ENCODE data around the gene OR52E2.
"Not testable (repeated sequence)": the region's sequence is repeated elsewhere in the genome, so short reads cannot be mapped to it uniquely, and the experiment has no call there.

OR52E2 gene

GRCh38 chr11:5065027-5065426, 5.6 kb upstream of the OR52E2 start:
- Histone ChIP-seq H3K27me3 (ENCODE audit: insufficient read depth, low read length) (no peaks in the 10 kb centered on the region), H3K9me3 (ENCODE audit: insufficient read depth, low read depth, low read length) (no peaks in the 10 kb centered on the region), H3K9ac (ENCODE audit: low read depth, low read length) (no peak overlapping the region), H3K4me1 (ENCODE audit: insufficient read depth, low read length) (no peaks in the 10 kb centered on the region), H3K36me3 (ENCODE audit: insufficient read depth, low read length) (no peaks in the 10 kb centered on the region), H3K4me3 (ENCODE audit: low read length) (no peak overlapping the region), H3K27ac (ENCODE audit: low read depth, low read length) (no peak overlapping the region)
- 84% methylated on average over 1 of the region's 1 CpG for WGBS

DNA sequence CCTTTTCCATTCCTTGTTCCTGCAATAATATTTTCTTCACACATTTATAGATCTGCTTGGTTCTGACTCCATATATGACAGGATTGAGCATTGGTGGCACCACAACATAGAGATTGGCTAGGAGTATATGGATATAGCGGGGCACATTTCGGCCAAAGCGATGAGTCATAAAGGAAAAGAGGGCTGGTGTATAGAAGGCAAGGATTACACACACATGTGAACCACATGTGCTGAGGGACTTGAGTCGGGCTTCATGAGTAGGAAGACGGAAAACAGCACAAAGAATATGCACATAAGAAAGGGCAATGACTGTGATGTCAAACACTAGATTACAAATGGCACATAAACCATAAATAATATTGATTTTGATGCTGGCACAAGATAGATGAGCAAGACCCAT, 748 bp downstream of the OR52E2 start:
- WGBS: 80% methylated on average over 2 of the region's 5 CpGs
- not testable (repeated sequence) for H3K4me1 ChIP-seq (ENCODE audit: insufficient read depth, low read length); H3K4me3 ChIP-seq (ENCODE audit: low read length); H3K36me3 ChIP-seq (ENCODE audit: insufficient read depth, low read length); H3K27me3 ChIP-seq (ENCODE audit: insufficient read depth, low read length); H3K27ac ChIP-seq (ENCODE audit: low read depth, low read length); H3K9ac ChIP-seq (ENCODE audit: low read depth, low read length); H3K9me3 ChIP-seq (ENCODE audit: insufficient read depth, low read depth, low read length)

GRCh38 chr11:5046754-5047330, 12.6 kb downstream of the OR52E2 start:
- Histone ChIP-seq H3K4me1 (ENCODE audit: insufficient read depth, low read length) (no peaks in the 10 kb centered on the region), H3K27me3 (ENCODE audit: insufficient read depth, low read length) (no peaks in the 10 kb centered on the region), H3K9ac (ENCODE audit: low read depth, low read length) (no peak overlapping the region), H3K36me3 (ENCODE audit: insufficient read depth, low read length) (no peaks in the 10 kb centered on the region), H3K4me3 (ENCODE audit: low read length) (no peak overlapping the region), H3K27ac (ENCODE audit: low read depth, low read length) (no peak overlapping the region), H3K9me3 (ENCODE audit: insufficient read depth, low read depth, low read length) (no peaks in the 10 kb centered on the region)
- 94% methylated on average over 15 of the region's 15 CpGs for WGBS

- H3K27ac ChIP-seq (ENCODE audit: low read depth, low read length): no peak within 1 kb of the TSS
- H3K27me3 ChIP-seq (ENCODE audit: insufficient read depth, low read length): no peaks in the 10 kb centered on the region
- no peaks in the 10 kb centered on the region for H3K4me1 ChIP-seq (ENCODE audit: insufficient read depth, low read length)
- no peaks in the 10 kb centered on the region for H3K36me3 ChIP-seq (ENCODE audit: insufficient read depth, low read length)
- no peak within 1 kb of the TSS for H3K9ac ChIP-seq (ENCODE audit: low read depth, low read length)
- no peak within 1 kb of the TSS for H3K4me3 ChIP-seq (ENCODE audit: low read length)
- no peaks in the 10 kb centered on the region for H3K9me3 ChIP-seq (ENCODE audit: insufficient read depth, low read depth, low read length)
- WGBS: 95% methylated on average over 1 of the region's 1 CpG
Observed at GRCh38 chr11:5046226-5046625, 13.2 kb downstream of the OR52E2 start, which contains the start of gene OR52J3. Gene OR52J3, plus strand, starts transcription at chr11:5046526. Its CDS starts 0 bp downstream, at chr11:5046526.

DNA sequence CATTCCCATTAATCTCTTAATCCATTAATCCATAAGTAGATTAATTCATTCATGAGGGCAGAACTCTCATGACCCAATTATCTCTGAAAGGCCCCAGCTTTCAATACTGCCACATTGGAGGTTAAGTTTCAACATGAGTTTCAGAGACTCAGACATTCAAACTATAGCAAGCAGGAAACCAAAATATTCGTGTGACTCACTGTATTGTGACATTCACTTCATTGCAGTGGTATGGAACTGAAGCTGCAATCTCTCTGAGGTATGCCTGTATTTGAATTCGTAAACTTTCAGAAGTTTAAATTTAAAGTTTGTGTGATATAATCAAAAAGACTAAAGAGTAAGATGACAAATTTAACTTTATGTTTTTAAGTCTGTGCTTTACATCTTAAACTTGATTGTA, 16.0 kb downstream of the OR52E2 start:
- no peaks in the 10 kb centered on the region for H3K27me3 ChIP-seq (ENCODE audit: insufficient read depth, low read length)
- no peak overlapping the region for H3K9ac ChIP-seq (ENCODE audit: low read depth, low read length)
- no peaks in the 10 kb centered on the region for H3K4me1 ChIP-seq (ENCODE audit: insufficient read depth, low read length)
- no peak overlapping the region for H3K27ac ChIP-seq (ENCODE audit: low read depth, low read length)
- WGBS: 68% methylated on average over 2 of the region's 2 CpGs
- no peaks in the 10 kb centered on the region for H3K36me3 ChIP-seq (ENCODE audit: insufficient read depth, low read length)
- H3K4me3 ChIP-seq (ENCODE audit: low read length): no peak overlapping the region
- H3K9me3 ChIP-seq (ENCODE audit: insufficient read depth, low read depth, low read length): no peaks in the 10 kb centered on the region

DNA sequence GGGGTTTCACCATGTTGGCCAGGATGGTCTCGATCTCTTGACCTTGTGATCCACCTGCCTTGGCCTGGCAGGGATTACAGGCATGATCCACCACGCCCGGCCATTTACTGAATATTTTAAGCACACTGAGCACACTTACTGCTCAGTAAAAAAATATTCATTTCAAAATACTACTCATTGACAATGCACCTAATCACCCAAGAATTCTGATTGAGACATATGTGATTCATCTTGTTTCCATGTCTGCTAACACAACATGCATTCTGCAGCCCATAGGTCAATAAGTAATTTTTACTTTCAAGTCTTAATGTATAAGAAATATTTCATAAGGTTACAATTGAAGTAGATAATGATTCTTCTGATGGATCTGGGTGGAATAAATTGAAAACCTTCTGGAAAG, 17.3 kb downstream of the OR52E2 start:
- Histone ChIP-seq H3K36me3 (ENCODE audit: insufficient read depth, low read length) (no peaks in the 10 kb centered on the region), H3K27me3 (ENCODE audit: insufficient read depth, low read length) (no peaks in the 10 kb centered on the region), H3K27ac (ENCODE audit: low read depth, low read length) (no peak overlapping the region), H3K4me3 (ENCODE audit: low read length) (no peak overlapping the region), H3K9ac (ENCODE audit: low read depth, low read length) (no peak overlapping the region), H3K4me1 (ENCODE audit: insufficient read depth, low read length) (no peaks in the 10 kb centered on the region), H3K9me3 (ENCODE audit: insufficient read depth, low read depth, low read length) (no peaks in the 10 kb centered on the region)
- WGBS: 66% methylated on average over 3 of the region's 3 CpGs

GRCh38 chr11:5040876-5041275, 18.6 kb downstream of the OR52E2 start:
- Histone ChIP-seq H3K36me3 (ENCODE audit: insufficient read depth, low read length) (no peaks in the 10 kb centered on the region), H3K4me3 (ENCODE audit: low read length) (no peak overlapping the region), H3K4me1 (ENCODE audit: insufficient read depth, low read length) (no peaks in the 10 kb centered on the region), H3K27me3 (ENCODE audit: insufficient read depth, low read length) (no peaks in the 10 kb centered on the region), H3K9ac (ENCODE audit: low read depth, low read length) (no peak overlapping the region), H3K9me3 (ENCODE audit: insufficient read depth, low read depth, low read length) (no peaks in the 10 kb centered on the region), H3K27ac (ENCODE audit: low read depth, low read length) (no peak overlapping the region)
- WGBS: 90% methylated on average over 2 of the region's 4 CpGs

GRCh38 chr11:5038341-5038740, 21.1 kb downstream of the OR52E2 start:
- no peak overlapping the region for H3K27ac ChIP-seq (ENCODE audit: low read depth, low read length)
- no peaks in the 10 kb centered on the region for H3K27me3 ChIP-seq (ENCODE audit: insufficient read depth, low read length)

DNA sequence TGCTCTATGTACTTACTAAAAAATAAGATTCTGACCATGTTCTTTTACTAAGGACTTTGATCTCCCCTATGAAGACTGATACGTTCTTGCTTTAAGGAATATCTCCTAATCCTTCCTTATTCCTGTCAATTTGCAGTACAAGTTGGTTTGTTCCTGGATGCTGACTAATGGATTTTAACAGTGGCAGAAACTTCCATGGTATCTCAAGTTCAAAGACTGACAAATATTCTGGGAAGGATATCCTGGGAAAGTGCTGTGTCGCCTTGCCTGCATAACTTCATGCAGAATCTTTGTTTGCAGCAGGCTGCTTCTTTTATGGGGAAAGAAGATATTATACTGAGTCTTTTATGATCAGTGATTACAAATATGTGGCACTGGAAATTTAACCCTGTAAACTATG, 21.5 kb downstream of the OR52E2 start:
- H3K27me3 ChIP-seq (ENCODE audit: insufficient read depth, low read length): no peaks in the 10 kb centered on the region
- H3K4me1 ChIP-seq (ENCODE audit: insufficient read depth, low read length): no peaks in the 10 kb centered on the region
- H3K4me3 ChIP-seq (ENCODE audit: low read length): no peak overlapping the region
- H3K9ac ChIP-seq (ENCODE audit: low read depth, low read length): no peak overlapping the region
- no peaks in the 10 kb centered on the region for H3K36me3 ChIP-seq (ENCODE audit: insufficient read depth, low read length)
- no peaks in the 10 kb centered on the region for H3K9me3 ChIP-seq (ENCODE audit: insufficient read depth, low read depth, low read length)
- 100% methylated on average over 2 of the region's 2 CpGs for WGBS
- no peak overlapping the region for H3K27ac ChIP-seq (ENCODE audit: low read depth, low read length)

More at GRCh38 chr11:5038341-5038740, 21.1 kb downstream of the OR52E2 start:
- no peak overlapping the region for H3K4me3 ChIP-seq (ENCODE audit: low read length)
- no peaks in the 10 kb centered on the region for H3K4me1 ChIP-seq (ENCODE audit: insufficient read depth, low read length)
- no peaks in the 10 kb centered on the region for H3K36me3 ChIP-seq (ENCODE audit: insufficient read depth, low read length)
- H3K9ac ChIP-seq (ENCODE audit: low read depth, low read length): no peak overlapping the region
- no peaks in the 10 kb centered on the region for H3K9me3 ChIP-seq (ENCODE audit: insufficient read depth, low read depth, low read length)
- 84% methylated on average over 1 of the region's 1 CpG for WGBS

DNA sequence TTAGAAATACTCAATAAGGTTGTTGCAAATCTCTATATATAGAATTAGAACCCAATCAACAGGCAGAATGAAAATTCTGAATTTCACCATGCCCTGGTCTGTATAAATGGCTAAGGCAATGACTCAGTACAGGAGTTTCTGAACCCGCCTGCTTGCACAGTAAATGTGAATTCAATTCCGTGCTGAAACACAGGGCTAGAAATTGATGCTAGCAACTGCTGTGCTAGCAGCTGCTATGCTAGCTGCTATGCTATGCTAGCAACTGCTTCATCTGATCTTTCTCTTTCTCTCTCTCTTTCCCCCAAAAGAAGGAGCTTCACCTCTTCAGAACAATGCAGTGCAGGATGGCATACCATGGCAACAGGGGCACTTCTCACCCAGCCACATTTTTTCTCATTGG, 22.8 kb downstream of the OR52E2 start:
- no peaks in the 10 kb centered on the region for H3K4me1 ChIP-seq (ENCODE audit: insufficient read depth, low read length)
- H3K27me3 ChIP-seq (ENCODE audit: insufficient read depth, low read length): no peaks in the 10 kb centered on the region
- H3K27ac ChIP-seq (ENCODE audit: low read depth, low read length): no peak overlapping the region
- no peaks in the 10 kb centered on the region for H3K9me3 ChIP-seq (ENCODE audit: insufficient read depth, low read depth, low read length)
- H3K36me3 ChIP-seq (ENCODE audit: insufficient read depth, low read length): no peaks in the 10 kb centered on the region
- H3K9ac ChIP-seq (ENCODE audit: low read depth, low read length): no peak overlapping the region
- H3K4me3 ChIP-seq (ENCODE audit: low read length): no peak overlapping the region
- 90% methylated on average over 2 of the region's 2 CpGs for WGBS

DNA sequence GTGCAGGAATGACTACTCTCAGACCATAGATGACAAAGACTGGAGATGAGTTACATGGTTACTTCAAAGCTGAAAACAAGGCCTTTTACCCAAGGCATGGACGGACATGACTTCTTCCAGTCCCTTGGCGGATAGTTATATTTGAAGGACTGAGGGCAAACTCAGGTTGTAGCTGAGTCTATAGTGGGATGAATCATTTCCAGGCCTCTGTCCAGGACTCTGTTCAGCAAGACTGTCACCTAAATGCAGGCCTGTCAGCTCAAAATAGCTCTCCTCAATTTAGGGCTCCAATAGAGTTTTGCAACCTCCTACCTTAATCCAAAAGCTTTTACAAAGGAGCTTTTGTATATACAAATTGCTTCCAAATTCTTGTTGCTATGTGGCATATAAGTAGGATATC, 37.4 kb downstream of the OR52E2 start:
- no peak overlapping the region for H3K9ac ChIP-seq (ENCODE audit: low read depth, low read length)
- H3K9me3 ChIP-seq (ENCODE audit: insufficient read depth, low read depth, low read length): peaks cover 6% of the 10 kb centered on the region; the same call in 1 of the 2 replicates
- no peaks in the 10 kb centered on the region for H3K36me3 ChIP-seq (ENCODE audit: insufficient read depth, low read length)
- no peaks in the 10 kb centered on the region for H3K4me1 ChIP-seq (ENCODE audit: insufficient read depth, low read length)
- H3K4me3 ChIP-seq (ENCODE audit: low read length): no peak overlapping the region
- no peak overlapping the region for H3K27ac ChIP-seq (ENCODE audit: low read depth, low read length)
- H3K27me3 ChIP-seq (ENCODE audit: insufficient read depth, low read length): no peaks in the 10 kb centered on the region
- 88% methylated on average over 2 of the region's 2 CpGs for WGBS

- WGBS: 95% methylated on average over 1 of the region's 1 CpG
Observed at GRCh38 chr11:5013012-5013411, 46.4 kb downstream of the OR52E2 start.

More at GRCh38 chr11:5013012-5013411, 46.4 kb downstream of the OR52E2 start:
- no peak overlapping the region for H3K4me3 ChIP-seq (ENCODE audit: low read length)
- H3K9me3 ChIP-seq (ENCODE audit: insufficient read depth, low read depth, low read length): no peaks in the 10 kb centered on the region
- no peaks in the 10 kb centered on the region for H3K36me3 ChIP-seq (ENCODE audit: insufficient read depth, low read length)
- no peaks in the 10 kb centered on the region for H3K27me3 ChIP-seq (ENCODE audit: insufficient read depth, low read length)
- H3K4me1 ChIP-seq (ENCODE audit: insufficient read depth, low read length): no peaks in the 10 kb centered on the region
- H3K27ac ChIP-seq (ENCODE audit: low read depth, low read length): no peak overlapping the region
- H3K9ac ChIP-seq (ENCODE audit: low read depth, low read length): no peak overlapping the region
